GDM1 (cell line): ENCODE results near the gene NHERF1.

ENCODE experiments used
- DNase-seq: peaks from one replicate; lab custom pipeline; 2025; lab: John Stamatoyannopoulos, UW

Gene NHERF1

GRCh38 chr17:74749279-74750038 lies 1.0 kb downstream of the NHERF1 start:
- no peak for DNase-seq

- no peak for DNase-seq
Observed at GRCh38 chr17:74750039-74750326, 1.6 kb downstream of the NHERF1 start.

- DNase-seq: no peak
Observed at GRCh38 chr17:74750327-74751069, 2.1 kb downstream of the NHERF1 start.

- DNase-seq: no peak
Observed at GRCh38 chr17:74752415-74752814, 4.0 kb downstream of the NHERF1 start.

GRCh38 chr17:74752822-74753401 lies 4.5 kb downstream of the NHERF1 start:
- DNase-seq: no peak

GRCh38 chr17:74754832-74755231 lies 6.4 kb downstream of the NHERF1 start:
- no peak for DNase-seq

- DNase-seq: no peak
Observed at GRCh38 chr17:74755533-74755932, 7.1 kb downstream of the NHERF1 start.

GRCh38 chr17:74756891-74757290 lies 8.5 kb downstream of the NHERF1 start:
- no peak for DNase-seq

GRCh38 chr17:74757502-74757901 lies 9.1 kb downstream of the NHERF1 start:
- DNase-seq: no peak

- DNase-seq: no peak
Observed at GRCh38 chr17:74757931-74758847, 9.8 kb downstream of the NHERF1 start.

GRCh38 chr17:74758848-74759168 lies 10.4 kb downstream of the NHERF1 start:
- DNase-seq: peak; percentile 52

- peak; percentile 90 for DNase-seq
Observed at GRCh38 chr17:74759243-74759801, 10.9 kb downstream of the NHERF1 start.

- DNase-seq: no peak
Observed at GRCh38 chr17:74759941-74760340, 11.5 kb downstream of the NHERF1 start.

GRCh38 chr17:74760404-74761105 lies 12.1 kb downstream of the NHERF1 start:
- DNase-seq: no peak

GRCh38 chr17:74761419-74761818 lies 13.0 kb downstream of the NHERF1 start:
- no peak for DNase-seq

GRCh38 chr17:74761931-74762330 lies 13.5 kb downstream of the NHERF1 start:
- DNase-seq: no peak

GRCh38 chr17:74763565-74764387 lies 15.3 kb downstream of the NHERF1 start:
- no peak for DNase-seq

GRCh38 chr17:74764751-74765286 lies 16.4 kb downstream of the NHERF1 start:
- no peak for DNase-seq

GRCh38 chr17:74766413-74766812 lies 18.0 kb downstream of the NHERF1 start:
- no peak for DNase-seq

GRCh38 chr17:74767111-74767516 lies 18.7 kb downstream of the NHERF1 start:
- no peak for DNase-seq
